NCI-H2171 treated with DMSO at 0.1 percent for 48 hours (cell line): Measurements from ENCODE around the gene TBX2.
"Not testable (repeated sequence)": the region's sequence is repeated elsewhere in the genome, so short reads cannot be mapped to it uniquely, and the experiment has no call there.

Source experiments
- DNase-seq: peaks from one replicate; lab custom pipeline; 2025; lab: John Stamatoyannopoulos, UW

Gene TBX2

GRCh38 chr17:61399131-61400065 is at the start of gene TBX2:
Gene TBX2 (plus strand): TSS chr17:61399843. CDS start chr17:61400177, 334 bp downstream.
- DNase-seq: peak; percentile 16

DNA sequence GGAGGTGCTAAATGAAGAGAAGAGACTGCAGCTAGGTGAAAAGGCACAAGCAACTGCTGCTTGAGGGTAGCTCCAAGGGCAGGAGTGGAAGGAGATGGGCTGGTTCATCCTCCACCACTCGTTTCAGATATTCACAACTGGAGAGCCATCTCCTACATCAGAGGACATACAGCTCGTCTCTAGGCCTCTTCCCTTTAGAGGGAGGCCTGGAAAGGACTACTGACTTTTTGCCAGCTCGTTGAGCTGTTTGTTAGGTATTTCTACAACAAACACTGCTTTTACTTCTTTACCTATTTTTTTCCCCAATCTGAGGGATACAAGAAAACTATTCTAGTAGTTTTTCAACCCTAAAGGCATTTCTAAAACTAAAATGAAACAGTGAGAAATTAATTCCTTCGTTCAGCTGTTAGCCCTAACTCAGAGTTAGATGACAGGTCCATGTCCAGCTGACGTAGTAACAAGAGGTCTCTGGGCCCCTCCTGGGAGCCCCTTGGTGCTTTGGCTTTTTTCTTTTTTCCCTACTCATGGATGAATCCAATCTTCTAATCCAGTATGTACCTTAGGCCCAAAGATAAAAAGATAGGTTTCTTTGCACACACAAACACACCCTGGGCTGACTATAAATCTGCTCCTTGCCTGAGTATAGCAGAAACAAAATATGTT is 47.8 kb upstream of the TBX2 start:
- DNase-seq: no peak

DNA sequence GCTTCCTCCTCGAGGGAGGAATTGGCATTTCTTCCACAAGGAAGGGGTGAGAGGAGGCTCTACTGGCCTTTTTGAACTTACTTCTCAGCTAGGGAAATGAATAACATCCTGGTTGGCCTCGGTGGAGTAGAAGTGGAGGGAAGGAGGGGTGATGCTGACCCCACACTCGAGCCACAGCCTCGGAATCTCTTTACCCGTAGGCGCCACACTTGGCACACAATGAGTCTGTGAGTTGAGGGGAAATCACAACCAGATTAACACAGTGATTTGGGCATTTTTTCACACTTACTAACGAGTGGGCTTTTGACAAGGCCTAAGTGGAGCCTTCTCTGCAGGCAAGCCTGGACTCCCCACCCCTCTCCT is 47.3 kb upstream of the TBX2 start:
- no peak for DNase-seq

DNA sequence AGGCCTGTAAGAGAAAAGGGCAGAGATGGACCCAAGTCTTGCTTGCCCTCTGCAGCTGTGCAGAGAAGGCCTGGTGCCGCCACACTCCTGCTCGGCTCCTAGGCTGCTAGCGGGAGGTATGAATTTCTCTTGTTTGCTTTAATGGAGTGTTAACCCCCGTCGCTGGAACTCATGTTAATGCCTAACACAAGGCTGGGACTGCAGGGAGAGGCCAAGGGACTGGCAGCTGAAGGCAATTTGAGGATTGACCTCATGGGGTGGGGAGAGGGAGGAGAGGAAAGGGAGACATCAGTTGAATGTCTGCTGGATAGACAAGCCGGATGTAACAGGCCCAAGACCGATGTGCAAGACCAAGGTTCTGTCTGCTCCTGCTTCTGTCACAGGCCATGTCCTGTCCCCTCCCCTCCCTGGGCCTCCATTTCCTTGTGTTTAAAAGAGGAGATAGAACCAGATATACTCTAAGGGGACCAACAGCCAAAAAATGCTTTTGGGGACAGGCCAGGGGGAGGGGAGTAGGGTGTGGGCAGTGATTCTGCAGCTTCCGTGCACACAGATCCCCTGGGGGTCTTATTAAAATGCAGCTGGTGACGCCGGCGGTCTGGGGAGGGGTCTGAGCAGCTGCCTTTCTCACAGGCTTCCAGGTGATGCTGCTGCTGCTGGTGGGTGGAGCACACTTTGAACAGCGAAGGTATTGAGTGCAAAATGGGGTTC is 46.7 kb upstream of the TBX2 start:
- no peak for DNase-seq

DNA sequence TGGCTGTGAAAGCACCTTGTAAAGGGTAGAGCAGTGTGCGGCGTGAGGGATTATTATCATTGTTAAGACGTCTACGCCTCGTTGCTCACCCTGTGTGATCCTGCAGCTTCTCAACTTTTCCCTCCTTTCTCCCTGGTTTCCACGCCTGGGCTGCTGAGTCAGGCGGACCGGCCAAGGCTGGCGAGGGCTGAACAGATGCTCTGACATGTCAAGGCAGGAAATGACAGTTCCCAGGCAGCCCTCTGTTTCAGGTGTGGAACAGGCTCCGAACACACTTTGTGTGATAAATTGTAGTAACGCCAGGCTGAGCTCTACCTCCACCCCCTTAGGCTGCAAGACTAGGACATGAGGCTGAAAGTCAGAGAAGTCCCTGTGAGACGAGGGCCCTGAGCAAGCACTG is 46.0 kb upstream of the TBX2 start:
- no peak for DNase-seq

- DNase-seq: no peak
Measured at GRCh38 chr17:61354895-61355874, 44.5 kb upstream of the TBX2 start.

DNA sequence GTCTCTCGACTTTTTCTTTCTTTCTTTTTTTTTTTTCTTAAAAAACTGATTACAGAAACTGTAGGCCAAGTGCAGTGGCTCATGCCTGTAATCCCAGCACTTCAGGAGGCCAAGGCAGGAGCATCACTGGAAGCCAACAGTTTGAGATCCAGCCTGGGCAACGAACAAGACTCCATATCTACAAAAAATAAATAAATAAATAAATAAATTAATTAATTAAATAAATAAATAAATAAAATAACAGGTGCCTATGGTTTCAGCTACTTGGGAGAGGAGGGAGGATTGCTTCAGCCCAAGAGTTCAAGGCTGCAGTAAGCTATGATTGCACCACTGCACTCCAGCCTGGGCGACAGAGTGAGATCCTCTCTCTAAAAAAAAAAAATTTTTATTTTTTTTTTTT is 42.6 kb upstream of the TBX2 start:
- DNase-seq: not testable (repeated sequence)

DNA sequence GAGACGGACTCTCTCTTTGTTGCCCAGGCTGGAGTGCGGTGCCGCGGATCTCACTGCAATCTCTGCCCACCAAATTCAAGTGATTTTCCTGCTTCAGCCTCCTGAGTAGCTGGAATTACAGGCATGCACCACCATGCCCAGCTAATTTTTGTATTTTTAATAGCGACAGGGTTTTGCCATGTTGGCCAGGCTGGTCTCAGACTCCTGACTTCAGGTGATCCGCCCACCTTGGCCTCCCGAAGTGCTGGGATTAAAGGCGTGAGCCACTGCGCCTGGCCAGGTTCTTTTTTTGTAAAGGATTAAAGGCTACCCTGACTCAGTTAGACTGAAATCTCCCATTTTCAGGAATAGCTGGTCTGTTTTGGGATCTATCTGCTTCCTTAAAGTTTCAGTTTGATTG is 40.1 kb upstream of the TBX2 start:
- not testable (repeated sequence) for DNase-seq

GRCh38 chr17:61360318-61360943 is 39.2 kb upstream of the TBX2 start:
- DNase-seq: no peak

GRCh38 chr17:61361084-61361483 is 38.6 kb upstream of the TBX2 start:
- DNase-seq: no peak

DNA sequence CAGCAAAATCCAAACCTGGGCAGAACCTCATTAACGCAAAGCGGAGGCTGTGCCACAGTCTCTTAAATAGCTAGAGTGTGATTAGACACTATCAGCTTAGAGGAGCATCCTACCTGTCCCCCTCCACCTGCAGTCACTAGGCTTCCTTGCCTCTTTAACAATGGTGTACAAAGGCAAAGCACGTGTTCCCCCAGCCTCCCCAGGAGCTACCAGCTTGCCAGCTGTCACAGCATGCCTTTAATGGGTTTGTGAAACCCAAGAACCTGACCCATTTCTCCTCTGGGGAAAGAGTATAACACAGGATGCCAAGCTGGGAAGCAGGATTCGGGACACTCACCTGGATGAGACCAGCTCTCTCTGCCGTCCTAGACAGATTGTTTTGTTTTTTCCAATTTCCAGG is 37.2 kb upstream of the TBX2 start:
- peak; percentile 95 for DNase-seq

- DNase-seq: peak; percentile 20
Measured at GRCh38 chr17:61362852-61363600, 36.6 kb upstream of the TBX2 start.

DNA sequence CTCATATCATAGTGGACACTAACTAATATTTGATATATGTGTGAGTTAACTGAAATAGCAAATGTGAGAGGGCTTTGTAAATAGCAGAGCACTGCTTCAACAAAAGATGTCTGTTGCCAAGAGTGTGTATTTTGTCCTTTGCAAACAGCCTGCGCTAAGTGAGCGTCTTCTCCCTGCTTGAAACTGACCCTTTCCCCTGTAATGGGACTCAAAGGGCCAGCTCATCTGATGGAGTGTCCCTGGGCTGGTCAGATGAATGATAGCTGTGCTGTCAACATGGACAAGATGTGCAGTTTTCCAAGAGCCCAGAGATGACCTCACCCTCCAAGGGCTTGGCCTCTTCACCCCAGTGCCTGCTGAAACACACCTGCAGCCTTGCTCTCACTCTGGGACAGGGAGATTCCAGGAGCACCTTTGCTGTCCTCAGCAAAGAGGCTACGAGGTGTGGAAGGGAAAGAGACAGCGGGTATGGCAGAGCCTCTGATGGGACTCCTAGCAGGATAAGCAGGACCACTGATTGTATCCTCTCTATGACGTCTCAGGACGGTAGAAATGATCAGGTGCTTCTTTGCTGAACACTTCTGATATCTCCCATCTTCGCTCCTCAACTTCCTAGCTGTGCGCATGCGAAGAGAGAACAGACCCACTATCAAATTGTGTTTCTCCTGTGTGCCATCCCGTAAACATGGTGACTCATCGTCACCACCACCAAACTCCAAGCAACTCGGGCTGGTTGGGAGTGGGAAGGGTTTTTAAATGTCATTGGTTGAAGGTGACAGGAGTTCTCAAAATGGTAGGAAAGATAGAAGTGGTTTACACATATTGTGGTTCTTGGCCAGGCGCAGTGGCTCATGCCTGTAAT is 35.8 kb upstream of the TBX2 start:
- DNase-seq: no peak

DNA sequence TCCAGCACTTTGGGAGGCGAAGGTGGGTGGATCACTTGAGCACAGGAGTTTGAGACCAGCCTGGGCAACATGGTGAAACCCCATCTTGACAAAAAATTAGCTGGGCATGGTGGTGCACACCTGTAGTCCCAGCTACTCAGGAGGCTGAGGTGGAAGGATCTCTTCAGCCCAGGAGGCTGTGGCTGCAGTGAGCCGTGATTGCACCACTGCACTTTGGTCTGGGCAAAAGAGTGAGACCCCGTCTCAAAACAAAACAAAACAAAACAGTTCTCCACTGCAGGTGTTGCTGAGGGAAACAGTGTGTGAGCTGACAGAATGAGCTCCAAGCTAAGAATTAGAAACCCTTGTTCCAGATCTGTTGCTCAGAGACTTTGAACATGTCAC is 35.2 kb upstream of the TBX2 start:
- no peak for DNase-seq

DNA sequence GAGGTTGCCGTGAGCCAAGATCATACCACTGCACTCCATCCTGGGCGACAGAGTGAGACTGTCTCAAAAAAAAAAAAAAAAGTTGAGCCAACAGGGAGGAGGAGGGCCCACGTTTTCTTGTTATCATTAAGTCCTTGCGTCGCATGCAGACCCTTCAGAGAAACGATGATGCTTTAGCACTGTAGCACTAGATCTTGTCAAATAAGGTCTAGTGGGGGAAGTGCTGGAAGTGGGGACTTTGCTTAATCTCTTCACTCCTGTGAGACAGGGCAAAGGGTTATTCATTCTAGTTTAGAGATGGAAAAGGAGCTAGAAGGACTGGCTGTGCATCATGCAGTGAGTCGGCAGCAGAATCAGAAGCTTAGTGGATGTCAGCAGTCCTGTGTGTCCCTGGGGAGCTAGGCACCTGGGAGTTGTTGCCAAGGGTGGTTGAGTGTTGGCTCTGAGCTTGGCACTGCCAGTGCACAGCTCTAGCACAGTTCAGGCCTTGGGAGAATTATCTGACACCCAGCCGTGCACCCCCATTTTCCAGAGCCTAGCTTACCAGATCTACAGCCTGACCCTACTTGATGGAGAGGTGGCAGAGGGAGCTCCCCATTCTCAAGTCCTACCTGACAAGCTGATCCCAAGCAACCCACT is 33.4 kb upstream of the TBX2 start:
- peak; percentile 15 for DNase-seq

DNA sequence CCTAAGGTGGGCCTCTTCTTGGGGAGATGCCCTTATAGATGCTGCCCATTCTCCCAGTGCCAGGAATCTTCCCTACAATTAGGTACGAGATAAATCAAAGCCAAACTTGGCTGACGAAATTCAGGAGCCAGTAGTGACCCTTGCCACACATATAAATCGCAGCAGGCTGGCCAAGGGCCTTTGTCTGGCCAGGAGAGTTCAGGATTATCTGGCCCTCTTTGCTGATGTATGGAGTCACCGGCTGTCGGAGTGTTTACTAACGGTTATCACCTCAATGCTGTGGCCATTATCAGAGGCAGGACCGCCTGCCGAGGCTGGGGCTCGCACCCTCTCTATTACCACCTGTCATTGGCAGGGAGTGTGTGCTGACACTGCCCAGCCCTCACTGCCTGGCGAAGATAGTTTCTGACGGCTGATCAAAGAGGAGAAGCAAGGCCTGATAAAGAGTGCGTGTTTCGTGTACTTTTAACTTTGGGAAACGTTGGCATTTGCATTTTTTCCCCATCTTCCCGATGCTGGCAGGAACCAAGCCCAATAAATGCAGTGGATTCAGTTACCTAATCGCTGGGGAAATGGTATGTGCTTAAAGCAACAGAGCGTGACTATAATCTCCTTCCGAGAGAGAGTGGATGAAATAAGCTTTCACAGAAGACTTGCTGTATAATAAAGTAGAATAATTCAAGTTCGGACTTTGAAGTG is 32.8 kb upstream of the TBX2 start:
- no peak for DNase-seq

DNA sequence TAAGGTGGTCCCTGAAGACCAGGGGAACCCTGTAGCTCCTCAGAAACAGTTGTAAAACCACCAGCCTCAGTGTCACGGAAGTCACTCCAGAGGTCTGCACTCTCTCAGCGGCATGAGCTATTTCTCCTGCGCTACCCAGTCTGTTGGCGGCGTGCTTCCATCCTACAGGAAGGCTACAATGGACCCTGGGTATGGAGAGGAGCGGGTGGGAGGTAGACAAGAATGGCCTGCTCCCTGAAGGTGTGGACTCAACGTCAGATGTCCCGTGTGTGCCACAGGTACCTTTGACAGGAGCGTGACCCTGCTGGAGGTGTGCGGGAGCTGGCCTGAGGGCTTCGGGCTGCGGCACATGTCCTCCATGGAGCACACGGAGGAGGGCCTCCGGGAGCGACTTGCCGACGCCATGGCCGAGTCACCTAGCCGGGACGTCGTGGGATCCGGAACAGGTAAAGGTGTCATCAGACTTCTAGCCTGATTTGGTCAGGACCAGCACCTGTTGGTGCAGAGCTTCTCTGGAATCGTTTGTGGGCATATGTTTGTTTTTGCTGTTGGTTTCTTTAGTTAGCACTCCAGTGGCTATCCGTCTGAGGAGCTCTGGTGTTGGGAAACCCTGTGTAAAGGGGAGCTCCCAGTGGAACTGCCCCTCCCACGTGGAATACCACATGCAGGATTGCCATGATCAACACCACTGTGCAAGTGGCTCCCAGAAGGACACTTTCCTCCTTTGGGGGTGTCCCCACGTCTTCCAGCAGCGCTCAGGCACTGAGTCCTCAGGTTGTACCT is 31.4 kb upstream of the TBX2 start:
- no peak for DNase-seq
